ENCODE results near the gene FBLN1.

Gene FBLN1

DNA sequence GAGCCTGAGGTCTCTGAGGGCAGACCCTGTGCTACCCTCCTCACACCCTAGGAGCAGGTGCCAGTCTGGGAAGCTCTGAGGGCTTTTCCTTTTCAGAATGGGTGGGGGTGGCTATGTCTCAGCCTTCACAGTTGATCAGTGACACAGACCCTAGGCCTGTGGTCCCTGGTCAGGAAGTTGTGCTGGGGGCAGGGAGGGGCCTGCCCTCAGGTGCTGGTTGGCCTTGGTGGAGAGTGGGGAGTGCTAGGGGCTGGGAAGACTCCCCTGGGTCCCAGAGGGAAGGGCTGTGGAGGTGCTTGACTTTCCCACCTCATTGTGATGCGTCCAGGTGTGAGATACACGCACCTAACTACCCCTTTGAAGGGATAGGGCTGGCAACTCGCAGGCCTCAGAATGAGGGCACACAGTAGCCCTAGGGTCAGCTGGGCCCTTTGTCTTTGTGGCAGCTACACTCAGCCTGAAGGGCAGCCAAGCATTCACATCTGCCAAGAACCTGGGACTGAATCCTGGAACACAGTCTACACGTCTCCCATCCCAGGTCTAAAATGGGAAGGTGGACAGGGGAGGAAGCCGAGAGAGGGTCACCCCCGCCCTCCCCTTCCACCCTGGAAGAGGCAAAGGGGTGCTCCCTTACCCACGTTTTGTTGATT is 137.7 kb downstream of the FBLN1 start:
- no peak overlapping the region for H3K4me3 ChIP-seq (ENCODE audit: low read length in 2 of 2)
- peaks cover 1% of the 10 kb centered on the region for H3K4me1 ChIP-seq (ENCODE audit: control insufficient read depth, insufficient read depth, low read length)
- H3K9ac ChIP-seq (ENCODE audit: low read length in 2 of 2): no peak overlapping the region
- no peak overlapping the region for H3K27ac ChIP-seq (ENCODE audit: low read length)
- no peaks in the 10 kb centered on the region for H3K9me3 ChIP-seq (ENCODE audit: control insufficient read depth in 2 of 2, low read length in 2 of 2)
- H3K36me3 ChIP-seq (ENCODE audit: control insufficient read depth in 2 of 2, insufficient read depth in 2 of 2, low read length in 2 of 2): no peaks in the 10 kb centered on the region
- peaks cover 17 to 20% of the 10 kb centered on the region in 2 donors for H3K27me3 ChIP-seq (ENCODE audit: control insufficient read depth in 1 of 2, insufficient read depth in 2 of 2, low read length in 2 of 2)

DNA sequence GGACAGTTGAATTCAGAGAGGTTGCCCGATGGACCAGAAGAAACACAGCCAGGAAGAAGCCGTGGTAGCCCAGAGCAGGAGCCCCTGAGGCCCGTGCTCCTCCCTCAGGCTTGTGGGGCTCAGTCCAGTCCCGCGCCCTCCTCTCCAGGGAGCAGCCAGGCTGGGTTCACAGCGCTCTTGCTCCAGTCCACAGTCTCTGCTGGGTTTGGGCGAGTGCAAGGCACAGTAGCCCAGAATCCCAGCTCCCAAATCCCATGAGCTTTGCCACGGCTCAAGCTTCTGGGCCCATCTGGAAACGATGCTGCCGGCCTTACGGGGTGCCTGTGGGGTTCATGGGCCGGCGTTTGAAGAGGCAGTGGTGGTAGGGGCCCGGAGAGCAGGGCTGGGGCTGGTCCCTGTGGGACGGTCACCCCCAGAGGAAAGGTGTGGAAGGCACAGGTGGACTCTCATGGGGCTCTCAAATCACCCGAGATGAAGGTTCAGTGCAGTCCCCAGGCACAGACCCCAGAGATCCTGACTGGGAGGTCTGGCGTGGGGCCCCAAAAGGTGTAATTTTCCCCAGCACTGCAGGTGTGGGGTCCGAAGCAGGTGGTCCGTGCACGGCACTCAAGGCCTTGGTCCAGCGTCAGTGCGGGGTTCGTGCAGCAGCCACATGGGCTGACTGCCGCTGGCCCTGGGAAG is 138.4 kb downstream of the FBLN1 start:
- Histone ChIP-seq H3K9ac (ENCODE audit: low read length in 2 of 2) (no peak overlapping the region), H3K9me3 (ENCODE audit: control insufficient read depth in 2 of 2, low read length in 2 of 2) (no peaks in the 10 kb centered on the region), H3K4me1 (ENCODE audit: control insufficient read depth, insufficient read depth, low read length) (peaks cover 2% of the 10 kb centered on the region), H3K36me3 (ENCODE audit: control insufficient read depth in 2 of 2, insufficient read depth in 2 of 2, low read length in 2 of 2) (no peaks in the 10 kb centered on the region), H3K27ac (ENCODE audit: low read length) (no peak overlapping the region), H3K4me3 (ENCODE audit: low read length in 2 of 2) (no peak overlapping the region), H3K27me3 (ENCODE audit: control insufficient read depth in 1 of 2, insufficient read depth in 2 of 2, low read length in 2 of 2) (peaks cover 19 to 27% of the 10 kb centered on the region in 2 donors)

DNA sequence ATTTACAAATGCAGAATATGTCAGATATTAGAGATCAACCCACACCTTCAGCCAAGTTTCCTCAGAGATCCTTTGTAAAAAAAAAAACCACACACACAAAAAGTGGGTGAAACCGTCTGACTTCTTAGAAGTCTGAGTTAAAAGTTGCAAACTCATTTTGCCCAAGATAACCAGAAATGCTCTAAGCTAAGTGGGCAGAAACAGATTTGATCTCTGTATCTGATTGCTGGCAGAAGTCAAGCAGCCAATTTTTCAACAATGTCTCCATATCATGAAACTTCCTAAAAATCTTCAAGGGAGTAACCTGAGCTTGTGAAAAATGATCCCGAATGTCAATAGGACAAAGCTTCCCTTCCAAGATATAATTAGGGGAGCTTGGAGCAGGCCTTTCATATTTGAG is 140.3 kb downstream of the FBLN1 start:
- H3K36me3 ChIP-seq (ENCODE audit: control insufficient read depth in 2 of 2, insufficient read depth in 2 of 2, low read length in 2 of 2): no peaks in the 10 kb centered on the region
- H3K27me3 ChIP-seq (ENCODE audit: control insufficient read depth in 1 of 2, insufficient read depth in 2 of 2, low read length in 2 of 2): peaks cover 28% of the 10 kb centered on the region in 2 donors
- H3K27ac ChIP-seq (ENCODE audit: low read length): no peak overlapping the region
- H3K9ac ChIP-seq (ENCODE audit: low read length in 2 of 2): no peak overlapping the region
- no peaks in the 10 kb centered on the region for H3K9me3 ChIP-seq (ENCODE audit: control insufficient read depth in 2 of 2, low read length in 2 of 2)
- peaks cover 2% of the 10 kb centered on the region for H3K4me1 ChIP-seq (ENCODE audit: control insufficient read depth, insufficient read depth, low read length)
- H3K4me3 ChIP-seq (ENCODE audit: low read length in 2 of 2): no peak overlapping the region

DNA sequence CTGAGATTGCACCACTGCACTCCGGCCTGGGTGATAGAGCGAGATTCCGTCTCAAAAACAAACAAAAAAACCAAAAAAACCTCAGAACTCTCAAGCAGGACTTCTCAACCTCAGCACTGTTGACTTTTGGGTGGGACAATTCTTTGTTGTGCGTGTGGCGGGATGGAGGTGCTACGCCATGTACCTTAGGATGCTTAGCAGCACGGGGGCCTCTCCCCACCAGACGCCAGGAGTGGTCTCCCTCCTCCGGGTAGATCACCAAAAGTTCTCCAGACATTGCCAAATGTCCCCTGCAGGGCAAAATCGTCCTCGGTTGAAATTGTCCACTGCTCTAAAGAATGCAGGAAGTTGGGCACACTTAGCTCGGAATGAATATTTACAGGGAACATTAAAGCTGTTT is 142.0 kb downstream of the FBLN1 start:
- Histone ChIP-seq H3K4me3 (ENCODE audit: low read length in 2 of 2) (no peak overlapping the region), H3K9me3 (ENCODE audit: control insufficient read depth in 2 of 2, low read length in 2 of 2) (no peaks in the 10 kb centered on the region), H3K27me3 (ENCODE audit: control insufficient read depth in 1 of 2, insufficient read depth in 2 of 2, low read length in 2 of 2) (peaks cover 22 to 25% of the 10 kb centered on the region in 2 donors), H3K27ac (ENCODE audit: low read length) (no peak overlapping the region), H3K36me3 (ENCODE audit: control insufficient read depth in 2 of 2, insufficient read depth in 2 of 2, low read length in 2 of 2) (no peaks in the 10 kb centered on the region), H3K9ac (ENCODE audit: low read length in 2 of 2) (no peak overlapping the region), H3K4me1 (ENCODE audit: control insufficient read depth, insufficient read depth, low read length) (peaks cover 2% of the 10 kb centered on the region)

DNA sequence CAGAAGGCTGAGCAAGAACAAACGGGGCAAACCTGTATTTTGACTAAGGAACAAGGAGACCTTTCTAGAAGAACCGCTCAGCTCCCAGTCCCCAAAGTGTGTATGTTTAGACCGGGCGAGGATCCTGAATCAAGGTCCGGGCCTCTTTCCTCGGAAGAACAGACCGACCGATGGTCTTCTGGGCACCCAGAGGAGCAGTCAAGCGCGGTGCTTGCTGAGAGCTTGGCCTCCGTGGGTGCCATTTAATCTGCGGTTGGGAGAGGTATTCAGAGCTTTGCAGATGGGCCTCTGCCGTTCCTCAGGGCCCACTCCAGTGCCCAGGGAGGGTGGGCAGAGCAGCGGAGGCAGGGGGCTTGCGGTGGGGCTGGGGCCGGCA is 142.5 kb downstream of the FBLN1 start:
- Histone ChIP-seq H3K36me3 (ENCODE audit: control insufficient read depth in 2 of 2, insufficient read depth in 2 of 2, low read length in 2 of 2) (no peaks in the 10 kb centered on the region), H3K4me1 (ENCODE audit: control insufficient read depth, insufficient read depth, low read length) (peaks cover 2% of the 10 kb centered on the region), H3K9me3 (ENCODE audit: control insufficient read depth in 2 of 2, low read length in 2 of 2) (no peaks in the 10 kb centered on the region), H3K27me3 (ENCODE audit: control insufficient read depth in 1 of 2, insufficient read depth in 2 of 2, low read length in 2 of 2) (peaks cover 21 to 25% of the 10 kb centered on the region in 2 donors), H3K4me3 (ENCODE audit: low read length in 2 of 2) (no peak overlapping the region), H3K27ac (ENCODE audit: low read length) (no peak overlapping the region), H3K9ac (ENCODE audit: low read length in 2 of 2) (no peak overlapping the region)

DNA sequence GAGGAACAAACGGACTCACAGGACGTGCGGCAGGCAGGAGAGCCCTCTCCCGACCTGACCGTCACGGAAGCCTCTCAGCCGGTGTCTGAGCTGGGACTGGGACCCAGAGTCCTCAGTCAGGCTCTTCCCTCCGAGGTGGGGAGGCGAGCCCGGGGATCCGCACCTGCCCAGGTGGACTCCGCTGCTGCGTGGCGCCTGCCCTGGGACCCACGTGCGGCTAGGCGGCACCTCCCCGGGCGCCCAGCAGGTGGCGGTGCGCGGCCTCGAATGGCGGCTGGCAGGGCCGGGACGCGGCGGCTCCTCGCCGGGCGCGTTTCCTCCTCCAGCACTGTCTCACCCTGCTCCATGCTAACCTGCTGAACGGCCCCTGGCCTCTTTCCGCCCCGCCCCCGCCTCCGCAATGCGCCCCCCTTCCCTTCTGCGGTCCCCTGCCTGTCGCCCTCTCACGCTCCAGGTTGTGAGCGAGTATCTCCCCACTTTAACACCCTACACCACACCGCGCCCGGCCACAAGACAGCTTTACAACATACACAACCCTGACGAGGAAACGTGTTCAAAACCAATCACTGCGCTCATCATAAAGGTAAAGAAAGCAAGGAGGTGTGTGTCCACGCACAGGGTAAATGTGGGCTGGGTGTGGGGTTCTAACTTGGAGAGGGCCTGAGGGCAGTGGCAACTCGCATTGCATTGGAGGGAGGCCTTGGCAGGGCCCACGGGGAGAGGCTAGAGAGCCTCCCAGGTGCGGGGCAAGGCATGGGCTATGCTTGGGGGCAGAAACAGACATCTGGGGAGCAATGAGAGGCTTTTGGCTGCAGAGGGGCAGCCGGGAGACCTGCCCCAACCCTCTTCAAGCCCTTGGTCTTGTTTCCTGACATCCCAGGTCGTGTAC is 143.1 kb downstream of the FBLN1 start:
- Histone ChIP-seq H3K27me3 (ENCODE audit: control insufficient read depth in 1 of 2, insufficient read depth in 2 of 2, low read length in 2 of 2) (peaks cover 20 to 22% of the 10 kb centered on the region in 2 donors), H3K9ac (ENCODE audit: low read length in 2 of 2) (no peak overlapping the region), H3K4me3 (ENCODE audit: low read length in 2 of 2) (no peak overlapping the region), H3K27ac (ENCODE audit: low read length) (no peak overlapping the region), H3K4me1 (ENCODE audit: control insufficient read depth, insufficient read depth, low read length) (peaks cover 2% of the 10 kb centered on the region), H3K9me3 (ENCODE audit: control insufficient read depth in 2 of 2, low read length in 2 of 2) (no peaks in the 10 kb centered on the region), H3K36me3 (ENCODE audit: control insufficient read depth in 2 of 2, insufficient read depth in 2 of 2, low read length in 2 of 2) (no peaks in the 10 kb centered on the region)

DNA sequence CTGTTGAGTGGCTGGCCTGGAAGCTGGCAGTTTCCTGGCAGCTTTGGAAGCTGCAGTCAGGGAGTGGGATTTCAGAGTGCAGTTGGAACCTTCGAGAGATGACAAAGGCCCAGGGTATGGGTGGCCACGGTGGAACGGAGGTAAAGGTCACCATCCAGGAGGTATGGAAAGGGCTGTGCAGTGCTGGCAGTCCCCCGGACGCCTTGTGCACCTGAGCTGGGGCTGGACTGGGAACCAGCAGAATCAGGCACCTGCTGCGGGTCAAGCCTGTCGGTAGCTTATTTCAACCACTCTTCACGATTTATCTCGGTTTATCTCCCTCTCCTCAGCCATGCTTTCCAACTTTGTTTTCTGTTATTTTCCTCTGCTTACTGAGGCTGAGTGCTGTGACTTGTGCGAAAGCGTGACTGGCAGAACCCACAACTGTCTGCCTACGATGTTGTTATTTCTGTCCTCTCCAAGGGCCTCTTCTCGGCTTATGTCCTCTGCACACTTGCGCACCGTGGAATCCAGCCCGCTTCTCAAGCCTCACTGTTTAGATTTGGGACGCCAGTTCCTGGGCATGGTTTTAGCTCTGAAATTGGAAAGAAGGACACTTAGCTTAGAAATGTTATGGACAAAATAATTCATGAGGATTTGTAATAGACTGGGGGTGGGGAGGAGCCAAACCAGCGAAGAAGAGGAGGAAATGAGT is 145.0 kb downstream of the FBLN1 start:
- Histone ChIP-seq H3K27ac (ENCODE audit: low read length) (no peak overlapping the region), H3K36me3 (ENCODE audit: control insufficient read depth in 2 of 2, insufficient read depth in 2 of 2, low read length in 2 of 2) (no peaks in the 10 kb centered on the region), H3K4me3 (ENCODE audit: low read length in 2 of 2) (no peak overlapping the region), H3K4me1 (ENCODE audit: control insufficient read depth, insufficient read depth, low read length) (peaks cover 2% of the 10 kb centered on the region), H3K27me3 (ENCODE audit: control insufficient read depth in 1 of 2, insufficient read depth in 2 of 2, low read length in 2 of 2) (peaks cover 18 to 24% of the 10 kb centered on the region in 2 donors), H3K9ac (ENCODE audit: low read length in 2 of 2) (no peak overlapping the region), H3K9me3 (ENCODE audit: control insufficient read depth in 2 of 2, low read length in 2 of 2) (no peaks in the 10 kb centered on the region)

DNA sequence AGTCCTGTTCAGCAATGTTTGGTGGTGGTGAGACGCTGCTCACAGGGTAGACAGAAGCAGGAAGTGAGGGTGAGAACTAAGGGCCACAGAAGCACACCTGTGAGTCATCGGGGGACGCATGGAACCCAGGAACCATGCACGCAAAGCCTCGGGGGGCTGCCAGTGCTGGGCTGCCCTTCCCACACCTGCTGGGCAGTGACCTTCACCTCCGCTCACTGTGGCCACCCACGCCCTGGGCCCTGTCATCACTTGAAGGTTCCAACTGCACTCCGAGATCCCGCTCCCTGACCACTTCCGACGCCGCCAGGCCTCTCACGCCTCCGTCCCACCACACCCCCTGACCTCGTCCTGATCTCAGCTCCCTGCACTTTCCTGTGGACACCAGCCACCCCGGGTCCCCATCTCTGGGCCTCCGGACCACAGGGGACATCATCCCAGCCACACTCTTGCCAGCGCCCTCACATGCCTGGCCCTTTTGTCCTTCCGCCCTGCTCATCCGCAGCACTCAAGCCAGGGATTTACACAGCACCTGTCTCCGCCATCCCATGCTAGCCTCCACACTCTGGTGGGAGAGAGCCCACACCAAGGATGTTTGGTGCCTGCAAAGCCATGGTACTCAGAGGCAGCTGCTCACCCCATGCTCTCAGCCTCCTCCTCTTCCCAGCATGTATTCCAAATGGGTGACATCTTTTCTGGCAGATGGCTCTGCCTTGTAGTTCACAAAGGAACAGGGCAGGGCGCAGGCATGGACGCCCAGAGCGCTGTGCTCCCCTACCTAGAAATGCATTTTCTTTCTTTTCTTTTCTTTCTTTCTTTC is 145.8 kb downstream of the FBLN1 start:
- no peak overlapping the region for H3K4me3 ChIP-seq (ENCODE audit: low read length in 2 of 2)
- H3K9ac ChIP-seq (ENCODE audit: low read length in 2 of 2): no peak overlapping the region
- H3K36me3 ChIP-seq (ENCODE audit: control insufficient read depth in 2 of 2, insufficient read depth in 2 of 2, low read length in 2 of 2): no peaks in the 10 kb centered on the region
- H3K9me3 ChIP-seq (ENCODE audit: control insufficient read depth in 2 of 2, low read length in 2 of 2): no peaks in the 10 kb centered on the region
- no peak overlapping the region for H3K27ac ChIP-seq (ENCODE audit: low read length)
- H3K4me1 ChIP-seq (ENCODE audit: control insufficient read depth, insufficient read depth, low read length): peaks cover 2% of the 10 kb centered on the region
- H3K27me3 ChIP-seq (ENCODE audit: control insufficient read depth in 1 of 2, insufficient read depth in 2 of 2, low read length in 2 of 2): peaks cover 18 to 23% of the 10 kb centered on the region in 2 donors

DNA sequence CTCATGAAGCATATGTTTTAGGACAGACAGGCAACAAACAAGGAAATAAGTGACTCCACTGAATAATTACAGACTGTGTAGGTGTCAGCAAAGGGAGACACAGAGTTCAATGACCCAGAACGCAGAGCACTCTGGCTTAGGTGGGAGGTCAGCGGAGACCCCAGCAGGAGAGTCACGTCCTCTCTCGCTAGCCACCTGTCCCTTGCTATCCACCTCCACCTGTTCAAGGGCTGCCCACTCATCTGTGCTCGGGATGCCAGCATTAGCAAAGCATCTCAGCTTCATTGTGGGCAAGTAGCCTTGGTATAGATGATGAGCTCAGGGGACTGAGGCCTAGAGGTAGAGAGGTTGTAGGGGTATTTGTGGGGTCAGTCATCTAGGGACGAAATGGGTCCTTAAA is 147.1 kb downstream of the FBLN1 start:
- H3K4me3 ChIP-seq (ENCODE audit: low read length in 2 of 2): no peak overlapping the region
- H3K27me3 ChIP-seq (ENCODE audit: control insufficient read depth in 1 of 2, insufficient read depth in 2 of 2, low read length in 2 of 2): peaks cover 18 to 19% of the 10 kb centered on the region in 2 donors
- H3K9me3 ChIP-seq (ENCODE audit: control insufficient read depth in 2 of 2, low read length in 2 of 2): no peaks in the 10 kb centered on the region

DNA sequence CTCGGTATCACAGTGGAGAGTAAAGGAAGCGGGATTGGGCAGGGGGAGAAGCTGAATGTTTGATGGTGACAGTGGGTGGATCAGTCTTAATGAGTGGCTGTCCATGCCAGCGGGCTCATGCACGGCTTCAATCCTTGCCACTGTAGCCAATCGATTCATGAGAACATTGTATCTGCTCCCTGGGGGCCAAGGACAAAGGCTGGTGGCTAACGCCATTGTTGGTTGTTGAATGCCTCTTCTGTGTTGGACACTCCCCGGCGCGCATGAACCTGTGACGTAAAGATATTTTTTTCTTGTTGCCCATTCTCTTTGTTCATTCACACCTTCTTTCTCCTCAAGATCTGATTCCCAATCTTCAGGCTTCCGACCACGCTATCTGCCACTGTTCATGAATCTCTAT is 148.0 kb downstream of the FBLN1 start:
- no peak overlapping the region for H3K9ac ChIP-seq (ENCODE audit: low read length in 2 of 2)
- H3K4me3 ChIP-seq (ENCODE audit: low read length in 2 of 2): no peak overlapping the region
- no peak overlapping the region for H3K27ac ChIP-seq (ENCODE audit: low read length)
- H3K9me3 ChIP-seq (ENCODE audit: control insufficient read depth in 2 of 2, low read length in 2 of 2): no peaks in the 10 kb centered on the region
- no peaks in the 10 kb centered on the region for H3K36me3 ChIP-seq (ENCODE audit: control insufficient read depth in 2 of 2, insufficient read depth in 2 of 2, low read length in 2 of 2)
- H3K4me1 ChIP-seq (ENCODE audit: control insufficient read depth, insufficient read depth, low read length): no peaks in the 10 kb centered on the region
- peaks cover 11 to 16% of the 10 kb centered on the region in 2 donors for H3K27me3 ChIP-seq (ENCODE audit: control insufficient read depth in 1 of 2, insufficient read depth in 2 of 2, low read length in 2 of 2)

More for the DNA sequence above, 147.1 kb downstream of the FBLN1 start:
- H3K4me1 ChIP-seq (ENCODE audit: control insufficient read depth, insufficient read depth, low read length): peaks cover 2% of the 10 kb centered on the region
- H3K36me3 ChIP-seq (ENCODE audit: control insufficient read depth in 2 of 2, insufficient read depth in 2 of 2, low read length in 2 of 2): no peaks in the 10 kb centered on the region
- no peak overlapping the region for H3K27ac ChIP-seq (ENCODE audit: low read length)
- H3K9ac ChIP-seq (ENCODE audit: low read length in 2 of 2): no peak overlapping the region
